ENCODE results near the gene TRIM9.

- TF ChIP-seq CTCF (IDR thresholded peaks at IDR 0.05) (no peak), POLR2A (IDR thresholded peaks at IDR 0.05) (no peak)
These were observed 133.2 kb downstream of the TRIM9 start for GRCh38 chr14:50961605-50962221.
